ENCODE data around the gene POLE2.

- TF ChIP-seq, protein P1, sequence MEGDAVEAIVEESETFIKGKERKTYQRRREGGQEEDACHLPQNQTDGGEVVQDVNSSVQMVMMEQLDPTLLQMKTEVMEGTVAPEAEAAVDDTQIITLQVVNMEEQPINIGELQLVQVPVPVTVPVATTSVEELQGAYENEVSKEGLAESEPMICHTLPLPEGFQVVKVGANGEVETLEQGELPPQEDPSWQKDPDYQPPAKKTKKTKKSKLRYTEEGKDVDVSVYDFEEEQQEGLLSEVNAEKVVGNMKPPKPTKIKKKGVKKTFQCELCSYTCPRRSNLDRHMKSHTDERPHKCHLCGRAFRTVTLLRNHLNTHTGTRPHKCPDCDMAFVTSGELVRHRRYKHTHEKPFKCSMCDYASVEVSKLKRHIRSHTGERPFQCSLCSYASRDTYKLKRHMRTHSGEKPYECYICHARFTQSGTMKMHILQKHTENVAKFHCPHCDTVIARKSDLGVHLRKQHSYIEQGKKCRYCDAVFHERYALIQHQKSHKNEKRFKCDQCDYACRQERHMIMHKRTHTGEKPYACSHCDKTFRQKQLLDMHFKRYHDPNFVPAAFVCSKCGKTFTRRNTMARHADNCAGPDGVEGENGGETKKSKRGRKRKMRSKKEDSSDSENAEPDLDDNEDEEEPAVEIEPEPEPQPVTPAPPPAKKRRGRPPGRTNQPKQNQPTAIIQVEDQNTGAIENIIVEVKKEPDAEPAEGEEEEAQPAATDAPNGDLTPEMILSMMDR (IDR thresholded peaks at IDR 0.05; ENCODE audit: low read depth, low read length): no peak
- TF ChIP-seq MYC (IDR thresholded peaks at IDR 0.05; ENCODE audit: low read depth, low read length) (no peak), POLR2A (IDR thresholded peaks at IDR 0.05; ENCODE audit: extremely low read depth, insufficient read length) (no peak)
These were observed 89.9 kb downstream of the POLE2 start for GRCh38 chr14:49598189-49598484.

Data from NB4 (cell line).